BJ (cell line): ENCODE measurements around the gene ZC3H13. TPM values are rescaled to one million over a fixed set of nuclear protein-coding genes. Genes with fewer than 3 reads are reported as not detected.

Experiments
- CTCF ChIA-PET: fragments of 350-600 bp; formaldehyde crosslinking; extraction: SDS; loops from one replicate; lab custom pipeline; 2021; ENCODE audit warnings: antibody characterized with exemption, inconsistent platforms; lab: Yijun Ruan, JAX
- POLR2A ChIA-PET: fragments of 300-600 bp; sonication (Branson Sonifier 250); formaldehyde crosslinking; extraction: SDS; loops from one replicate; lab custom pipeline; 2021; ENCODE audit warnings: antibody characterized with exemption; lab: Charles Lee
- DNase-seq: peaks from one replicate; pipeline ENCODE4 v3.0.0-alpha.2; 2011; ENCODE audit warnings: low read depth
- H3K27me3 ChIP-seq: 2 replicates; pipeline ENCODE4 v1.6.0; 2011; ENCODE audit warnings: low read length; ENCODE audit not compliant: control insufficient read depth, insufficient read depth
- H3K36me3 ChIP-seq: 2 replicates; pipeline ENCODE4 v1.5.1; 2011; ENCODE audit warnings: low read length; ENCODE audit not compliant: control insufficient read depth, insufficient read depth
- H3K4me3 ChIP-seq: 2 replicates; pipeline ENCODE4 v1.5.1; 2011; ENCODE audit warnings: low read depth, mild to moderate bottlenecking, control low read depth, low read length
- CTCF ChIP-seq: IDR thresholded peaks from 2 replicates; pipeline ENCODE4 v1.5.1; 2011; ENCODE audit warnings: low read depth, mild to moderate bottlenecking, control low read depth, inconsistent platforms, low read length, moderate library complexity; ENCODE audit not compliant: insufficient read depth
- polyA plus RNA-seq: library from polyadenylated mRNA; depleted of rRNA; stranded (reverse); fragments of >200 nt; gene quantifications from 2 replicates; pipeline ENCODE4 v1.2.3, GENCODE V29; 2011

Gene ZC3H13
- polyA plus RNA-seq, 1 experiment: 1.9 TPM

GRCh38 chr13:45954836-45955800 lies 97.4 kb downstream of the ZC3H13 start:
- ChIA-PET POLR2A (no interaction called here), CTCF (no interaction called here)
- DNase-seq: no peak
- Histone ChIP-seq H3K36me3 (no peaks in the 10 kb centered on the region), H3K27me3 (no peaks in the 10 kb centered on the region), H3K4me3 (no peak overlapping the region)
- no peak for TF ChIP-seq CTCF

DNA sequence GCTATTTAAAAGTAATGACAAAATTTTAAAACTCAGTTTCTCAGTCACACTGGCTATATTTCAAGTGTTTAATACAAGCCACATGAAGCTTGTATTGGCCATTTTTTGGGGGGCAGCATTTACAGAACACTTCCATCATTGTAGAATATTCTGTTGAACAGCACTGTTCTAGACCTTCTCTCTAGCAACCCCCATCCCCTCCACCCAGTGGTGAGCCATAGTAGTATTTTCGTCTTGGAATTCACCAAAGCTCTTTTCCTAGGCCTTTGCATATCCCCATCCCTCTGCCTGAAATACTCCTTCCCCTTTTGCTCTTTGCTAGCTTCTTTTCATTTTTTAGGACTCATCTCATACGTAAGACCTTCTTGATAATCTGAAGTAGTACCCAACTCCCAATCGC lies 99.5 kb downstream of the ZC3H13 start:
- Histone ChIP-seq H3K4me3 (no peak overlapping the region), H3K27me3 (no peaks in the 10 kb centered on the region), H3K36me3 (no peaks in the 10 kb centered on the region)
- DNase-seq: no peak
- TF ChIP-seq CTCF: no peak
- CTCF ChIA-PET: no interaction called here
- POLR2A ChIA-PET: no interaction called here

DNA sequence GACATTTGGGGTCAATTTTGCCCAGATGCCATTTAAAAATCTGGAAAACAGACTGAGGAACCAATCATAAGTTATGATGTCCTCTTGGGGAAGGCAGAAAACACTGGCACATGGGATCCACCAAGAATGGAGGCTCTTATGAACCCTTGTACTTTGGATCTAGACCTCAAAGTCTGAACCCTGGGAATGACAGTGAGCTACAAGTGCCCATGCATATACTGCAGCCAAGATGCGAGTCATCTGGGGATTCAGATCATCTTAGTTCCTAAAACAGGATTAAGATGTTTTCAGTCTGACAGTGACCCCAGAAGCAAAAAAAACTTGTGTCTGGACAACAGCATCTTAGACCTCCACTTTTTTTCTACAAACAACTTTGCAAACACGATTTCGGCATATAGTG lies 100.8 kb downstream of the ZC3H13 start:
- TF ChIP-seq CTCF: no peak
- no peaks in the 10 kb centered on the region for H3K27me3 ChIP-seq
- CTCF ChIA-PET: interaction anchor here (0.6 to 1.6 kb wide), 3 partner anchors 11 to 328 kb away, joined by 3 read pairs; no protein-coding TSS in a partner anchor
- POLR2A ChIA-PET: no interaction called here
- no peaks in the 10 kb centered on the region for H3K36me3 ChIP-seq
- no peak for DNase-seq
- no peak overlapping the region for H3K4me3 ChIP-seq

DNA sequence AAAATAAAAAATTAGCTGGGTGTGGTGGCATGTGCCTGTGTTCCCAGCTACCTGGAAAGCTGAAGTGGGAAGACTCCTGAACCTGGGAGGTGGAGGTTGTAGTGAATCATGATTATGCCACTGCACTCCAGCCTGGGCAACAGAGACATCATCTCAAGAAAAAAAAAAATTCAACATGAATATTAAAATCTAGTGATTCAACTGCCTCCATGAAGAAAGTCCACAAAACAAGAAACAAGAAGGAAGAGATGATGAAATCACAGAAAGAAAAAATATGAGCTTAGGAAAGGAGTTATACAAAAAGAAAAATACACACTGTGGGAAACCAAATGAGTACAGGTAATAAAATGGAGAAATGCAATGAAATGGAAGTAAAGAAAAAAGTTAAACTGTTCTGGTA lies 101.4 kb downstream of the ZC3H13 start:
- CTCF ChIA-PET: interaction anchor here (0.6 to 1.6 kb wide), 3 partner anchors 12 to 327 kb away, joined by 3 read pairs; no protein-coding TSS in a partner anchor

More for the DNA sequence above, 101.4 kb downstream of the ZC3H13 start:
- H3K36me3 ChIP-seq: no peaks in the 10 kb centered on the region
- POLR2A ChIA-PET: no interaction called here
- TF ChIP-seq CTCF: no peak
- H3K4me3 ChIP-seq: no peak overlapping the region
- DNase-seq: no peak
- H3K27me3 ChIP-seq: no peaks in the 10 kb centered on the region
